Fibroblast of villous mesenchyme (primary cell): Measurements from ENCODE around the gene BCR. TPM values are rescaled to one million over a fixed set of nuclear protein-coding genes. Genes with fewer than 3 reads are reported as not detected.

ENCODE experiments used
- DNase-seq: peaks from one replicate; pipeline ENCODE4 v3.0.0-alpha.2; 2010; ENCODE audit warnings: low read depth
- H3K4me3 ChIP-seq: 2 replicates; pipeline ENCODE4 v1.5.1; 2011; ENCODE audit warnings: low read depth, mild to moderate bottlenecking, low read length
- CTCF ChIP-seq: IDR thresholded peaks from 2 replicates; pipeline ENCODE4 v1.5.1; 2012; ENCODE audit warnings: low read depth, mild to moderate bottlenecking, low read length; ENCODE audit not compliant: insufficient read depth
- total RNA-seq: library from RNA; depleted of rRNA; stranded (reverse); fragments of >200 nt; gene quantifications from 2 replicates; pipeline ENCODE4 v1.2.3, GENCODE V29; 2012

The BCR gene
- total RNA-seq, 1 donor = 36.7 TPM

GRCh38 chr22:23213022-23213555 is 32.8 kb downstream of the BCR start:
- no peak for DNase-seq
- TF ChIP-seq CTCF = no peak
- H3K4me3 ChIP-seq = no peak overlapping the region

GRCh38 chr22:23213581-23214334 is 33.4 kb downstream of the BCR start:
- TF ChIP-seq CTCF = no peak

GRCh38 chr22:23214398-23214797 is 34.1 kb downstream of the BCR start:
- no peak for TF ChIP-seq CTCF
- no peak overlapping the region for H3K4me3 ChIP-seq
- DNase-seq = no peak

More at GRCh38 chr22:23213581-23214334, 33.4 kb downstream of the BCR start:
- no peak for DNase-seq
- no peak overlapping the region for H3K4me3 ChIP-seq

- TF ChIP-seq CTCF = no peak
- peak; percentile 65 for DNase-seq
- no peak overlapping the region for H3K4me3 ChIP-seq
Observed at GRCh38 chr22:23215294-23216241, 35.3 kb downstream of the BCR start.

GRCh38 chr22:23216461-23217170 is 36.3 kb downstream of the BCR start:
- no peak for TF ChIP-seq CTCF
- H3K4me3 ChIP-seq = no peak overlapping the region

More at GRCh38 chr22:23216461-23217170, 36.3 kb downstream of the BCR start:
- no peak for DNase-seq
